K562 (cell line): ENCODE data around the gene ZNF350. TPM values are rescaled to one million over a fixed set of nuclear protein-coding genes. Genes with fewer than 3 reads are reported as not detected.

Source experiments
- ATAC-seq: fragments of 200-7000 bp; cut with Tn5 transposase; 3 replicates; pipeline ENCODE4 v1.9.1; 2020; ENCODE audit warnings: moderate library complexity
- BruUV-seq: library from RNA; stranded (reverse); fragments of 400-500 nt; replicated peaks from 2 replicates; lab custom pipeline; 2021; lab: Mats Ljungman, UMichigan
- CTCF ChIA-PET: fragments of 300-600 bp; formaldehyde crosslinking; extraction: SDS; loops from one replicate; lab custom pipeline; 2021; ENCODE audit warnings: low intra/inter-chr PET ratio; lab: Yijun Ruan, JAX
- POLR2A ChIA-PET: fragments of 300-600, 350-650 bp; sonication (Branson Sonifier 250); formaldehyde crosslinking; extraction: SDS; loops from one replicate; lab custom pipeline; 2021; ENCODE audit warnings: antibody characterized with exemption, inconsistent platforms; lab: Yijun Ruan, JAX
- DNase-seq, 4 experiments: peaks; one replicate each; pipeline versions ENCODE4 v3.0.0 to v3.0.0-alpha.2; 2011 to 2018; ENCODE audit warnings: low spot score in 3 of 4, mixed read lengths in 3 of 4; ENCODE audit errors: extremely low read depth in 1 of 4
- FAIRE-seq: peaks from 2 replicates; lab custom pipeline; 2011; peaks lifted over from hg19 to GRCh38; lab: Jason Lieb, UNC
- H2AFZ ChIP-seq: 2 replicates; pipeline ENCODE4 v1.6.0; 2011; ENCODE audit warnings: low read depth, low read length, control low read depth, inconsistent platforms
- H3K27ac ChIP-seq: fragments of 200-600 bp; 3 replicates; pipeline ENCODE4 v1.8.0; 2011; ENCODE audit warnings: low read depth, mild to moderate bottlenecking, control low read depth, inconsistent platforms, low read length, moderate library complexity, mixed read lengths; ENCODE audit errors: extremely low read depth
- H3K27me3 ChIP-seq, 2 experiments: fragments of 300-600 bp in 1 of 2; 2 replicates in 1 of 2; 3 replicates in 1 of 2; pipeline versions ENCODE4 v1.6.0 to v1.8.0; 2011; ENCODE audit warnings: inconsistent platforms in 2 of 2, low read length in 2 of 2, mild to moderate bottlenecking in 1 of 2, mixed read lengths in 1 of 2, moderate library complexity in 1 of 2; ENCODE audit not compliant: control insufficient read depth in 2 of 2, insufficient read depth in 2 of 2
- H3K36me3 ChIP-seq: fragments of 300-600 bp; 3 replicates; pipeline ENCODE4 v1.8.0; 2011; ENCODE audit warnings: mild to moderate bottlenecking, low read length, inconsistent platforms; ENCODE audit not compliant: control insufficient read depth, insufficient read depth
- H3K4me1 ChIP-seq, 2 experiments: fragments of 200-600 bp in 1 of 2; replicated peaks in 1 of 2; 2 replicates in 1 of 2; 3 replicates in 1 of 2; pipeline versions ENCODE4 v1.5.1 to v1.8.0; 2011; ENCODE audit warnings: inconsistent platforms in 2 of 2, low read length in 2 of 2, mild to moderate bottlenecking in 1 of 2, mixed read lengths in 1 of 2, moderate library complexity in 1 of 2; ENCODE audit not compliant: control insufficient read depth in 2 of 2, insufficient read depth in 2 of 2
- H3K4me2 ChIP-seq: 2 replicates; pipeline ENCODE4 v1.6.1; 2011; ENCODE audit warnings: low read length, control low read depth, inconsistent platforms, mixed read lengths; ENCODE audit not compliant: insufficient read depth
- H3K4me3 ChIP-seq: fragments of 200-600 bp; sonication (generic), shearing (Covaris generic); 2 replicates; pipeline ENCODE4 v1.5.1; 2016; ENCODE audit warnings: control low read depth, inconsistent platforms
- H3K79me2 ChIP-seq: fragments of 200-600 bp; 3 replicates; pipeline ENCODE4 v1.8.0; 2011; ENCODE audit warnings: low read length, inconsistent platforms; ENCODE audit not compliant: control insufficient read depth, insufficient read depth
- H3K9ac ChIP-seq, 2 experiments: 2 replicates each; pipeline versions ENCODE4 v1.6.0 to v1.6.1; 2011; ENCODE audit warnings: low read depth in 2 of 2, low read length in 2 of 2, control low read depth in 1 of 2, inconsistent platforms in 1 of 2, mild to moderate bottlenecking in 1 of 2, mixed read lengths in 1 of 2; ENCODE audit not compliant: insufficient read depth in 1 of 2
- H3K9me1 ChIP-seq: one replicate; pipeline ENCODE4 v1.6.0; 2011; ENCODE audit warnings: inconsistent platforms, mild to moderate bottlenecking, low read length, moderate library complexity; ENCODE audit not compliant: control insufficient read depth, insufficient read depth
- H3K9me3 ChIP-seq: replicated peaks from 2 replicates; pipeline ENCODE4 v1.5.1; 2011; ENCODE audit warnings: low read depth, low read length, inconsistent platforms; ENCODE audit not compliant: control insufficient read depth, insufficient read depth
- H4K20me1 ChIP-seq: replicated peaks from 2 replicates; pipeline ENCODE4 v1.6.1; 2011; ENCODE audit warnings: low read length, inconsistent platforms, mixed read lengths; ENCODE audit not compliant: control insufficient read depth, insufficient read depth
- CC2D1A ChIP-seq: fragments of 450-650 bp; IDR thresholded peaks from 2 replicates; pipeline ENCODE4 v1.6.1; 2017; ENCODE audit warnings: mild to moderate bottlenecking
- CREB3L1 ChIP-seq: fragments of 450-650 bp; IDR thresholded peaks from 2 replicates; pipeline ENCODE4 v1.6.1; 2014; ENCODE audit warnings: low read depth, mild to moderate bottlenecking, moderate library complexity, borderline replicate concordance
- EGR1 ChIP-seq: fragments of 450-650 bp; conservative IDR thresholded peaks from 2 replicates; pipeline ENCODE4 v1.6.1; 2017; ENCODE audit warnings: mild to moderate bottlenecking
- EWSR1 ChIP-seq: fragments of 450-650 bp; IDR thresholded peaks from 2 replicates; pipeline ENCODE4 v1.6.1; 2018; ENCODE audit warnings: borderline replicate concordance, mild to moderate bottlenecking, low read depth, moderate library complexity; ENCODE audit not compliant: partially characterized antibody
- HMGXB4 ChIP-seq: sonication (generic); formaldehyde crosslinking; IDR thresholded peaks from 2 replicates; pipeline ENCODE4 v1.8.1; 2023; ENCODE audit warnings: mild to moderate bottlenecking, missing genetic modification reagents
- L3MBTL2 ChIP-seq: fragments of 450-650 bp; IDR thresholded peaks from 2 replicates; pipeline ENCODE4 v1.6.1; 2016; ENCODE audit warnings: mild to moderate bottlenecking, moderate library complexity
- MED1 ChIP-seq: sonication (generic); formaldehyde crosslinking; IDR thresholded peaks from 2 replicates; pipeline ENCODE4 v1.8.1; 2023; ENCODE audit warnings: missing genetic modification reagents, borderline replicate concordance
- POLR2AphosphoS5 ChIP-seq: IDR thresholded peaks from 2 replicates; pipeline ENCODE4 v1.6.1; 2011; ENCODE audit warnings: mild to moderate bottlenecking, low read depth, low read length, moderate library complexity; ENCODE audit not compliant: control insufficient read depth, insufficient read depth
- RBFOX2 ChIP-seq: fragments of 200-400 bp; formaldehyde crosslinking; IDR thresholded peaks from 2 replicates; pipeline ENCODE4 v1.6.1; 2017; ENCODE audit warnings: low read depth, mild to moderate bottlenecking, low read length, moderate library complexity
- RUNX1 ChIP-seq: sonication (generic); IDR thresholded peaks from 2 replicates; pipeline ENCODE4 v1.6.1; 2016; ENCODE audit warnings: antibody characterized with exemption, low read depth
- SRSF9 ChIP-seq: fragments of 200-400 bp; formaldehyde crosslinking; IDR thresholded peaks from 2 replicates; pipeline ENCODE4 v1.6.1; 2017; ENCODE audit warnings: low read depth, low read length, borderline replicate concordance
- SUPT5H ChIP-seq: fragments of 450-650 bp; IDR thresholded peaks from 2 replicates; pipeline ENCODE4 v1.6.1; 2016
- TOE1 ChIP-seq, 2 experiments: fragments of 450-650 bp in 1 of 2; sonication (generic) in 1 of 2; formaldehyde crosslinking in 1 of 2; IDR thresholded peaks; 2 replicates each; pipeline versions ENCODE4 v1.7.1 to v1.8.0; 2016 to 2022; ENCODE audit warnings: borderline replicate concordance in 2 of 2, mild to moderate bottlenecking in 2 of 2, antibody characterized with exemption in 1 of 2, inconsistent platforms in 1 of 2, low read depth in 1 of 2, missing genetic modification reagents in 1 of 2, moderate library complexity in 1 of 2
- YBX1 ChIP-seq: fragments of 450-650 bp; IDR thresholded peaks from 2 replicates; pipeline ENCODE4 v1.7.1; 2016; ENCODE audit warnings: mild to moderate bottlenecking
- ZNF224 ChIP-seq: sonication (generic); formaldehyde crosslinking; IDR thresholded peaks from 2 replicates; pipeline ENCODE4 v1.8.0; 2022; ENCODE audit warnings: mild to moderate bottlenecking, missing genetic modification reagents
- ZNF384 ChIP-seq: IDR thresholded peaks from 2 replicates; pipeline ENCODE4 v1.6.1; 2012; ENCODE audit warnings: low read depth, low read length, improper control_type of control experiment
- WGBS: fragments of 100-300 bp; shearing (Covaris generic); methylation state at CpG from one replicate; pipeline ENCODE4 v1.1.6; 2016; ENCODE audit warnings: low coverage, mixed read lengths; ENCODE audit not compliant: insufficient coverage; ENCODE audit errors: missing lambda C conversion rate; 5-methylcytosine and 5-hydroxymethylcytosine counted together
- in situ Hi-C: fragments of 300-500 bp; cut with MboI; formaldehyde crosslinking; loops from 4 replicates; pipeline ENCODE4 v1.15.0; 2018; ENCODE audit warnings: inconsistent platforms, mixed read lengths
- intact Hi-C: fragments of 100-400 bp; cut with micrococcal nuclease; formaldehyde crosslinking; loops from 2 replicates; pipeline ENCODE4 v1.14.2; 2022
- polyA plus RNA-seq, 8 experiments: library from polyadenylated mRNA; depleted of rRNA in 4 of 8; stranded (reverse) in 5 of 8; unstranded in 3 of 8; fragments of >200 nt; fragmentation: Nextera tagmentation in 2 of 8; fragmentation: Illumina TruSeq in 1 of 8; extraction: Ambion mirVana in 2 of 8; extraction: Trizol in 1 of 8; gene quantifications; 2 replicates each; pipeline versions ENCODE4 v1.2.1 to v1.2.3, GENCODE V29; 2011 to 2014; ENCODE audit warnings: inconsistent platforms in 1 of 8, missing spikeins in 1 of 8
- total RNA-seq, 7 experiments: library from RNA; depleted of rRNA in 6 of 7; stranded (reverse); fragments of >200 nt in 6 of 7; fragmentation: Illumina TruSeq in 2 of 7; extraction: Trizol in 2 of 7; gene quantifications; 2 replicates each; pipeline versions ENCODE4 v1.2.1 to v1.2.3, GENCODE V29; 2011 to 2021; ENCODE audit warnings: low replicate concordance in 1 of 7
- TF ChIP-seq, protein P1 (sequence below): fragments of 450-650 bp; formaldehyde crosslinking; conservative IDR thresholded peaks from 2 replicates; pipeline ENCODE4 v1.4.0; 2022; ENCODE audit warnings: mild to moderate bottlenecking, missing genetic modification characterization

The ZNF350 gene
- total and polyA plus RNA-seq, 9 of the 15 experiments (the other 6 are each of a cell fraction or from before 2014, with no cell fraction given) = 1.7 to 4.8 (median 2.9) TPM

DNA sequence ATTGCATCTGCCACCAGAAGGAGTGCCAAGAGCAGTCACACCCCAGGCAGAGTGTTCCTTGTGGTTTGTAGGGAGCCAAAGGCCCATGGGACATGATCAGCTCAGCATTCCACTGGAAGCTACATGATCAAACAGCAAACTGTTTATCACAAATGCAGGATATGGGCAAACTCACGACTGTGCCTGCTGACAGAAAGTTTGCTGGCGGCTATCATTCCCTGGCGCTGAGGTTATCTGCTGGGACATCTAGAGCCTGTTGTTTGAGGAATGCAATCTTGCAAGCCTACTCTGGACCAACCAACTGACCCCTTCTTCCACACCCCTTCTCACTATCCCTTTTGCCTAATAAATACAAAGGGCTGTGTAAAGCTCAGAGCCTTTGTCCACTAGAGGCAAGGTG lies 67.0 kb downstream of the ZNF350 start (continued):
- TF ChIP-seq CREB3L1 (no peak), MED1 (CRISPR knock-in tag) (no peak), RBFOX2 (no peak), EWSR1 (no peak)

DNA sequence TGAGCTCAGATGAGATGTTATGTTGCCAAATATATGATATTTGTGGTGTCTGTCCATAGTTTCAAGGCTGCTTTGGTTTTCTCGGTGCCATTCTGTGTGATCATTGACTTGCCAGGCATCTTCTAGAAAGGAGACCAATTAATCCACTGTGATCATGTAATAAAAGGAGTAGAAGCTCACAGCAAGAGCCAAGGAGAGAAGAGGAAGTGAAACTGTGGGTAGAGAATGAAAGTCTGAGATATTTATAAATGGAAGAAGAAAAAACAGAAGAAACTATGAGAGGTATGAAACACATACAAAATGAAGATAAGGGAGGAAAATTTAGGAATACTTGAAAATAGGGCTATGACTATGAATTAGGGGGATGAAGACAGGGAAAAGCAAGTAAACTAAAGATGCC lies 70.5 kb downstream of the ZNF350 start:
- H3K4me1 ChIP-seq = no peaks in the 10 kb centered on the region
- H3K27me3 ChIP-seq = no peaks in the 10 kb centered on the region
- H3K79me2 ChIP-seq = no peaks in the 10 kb centered on the region
- no peaks in the 10 kb centered on the region for H3K36me3 ChIP-seq
- H3K9ac ChIP-seq = no peak overlapping the region
- H3K4me2 ChIP-seq = no peak overlapping the region
- WGBS = 0% methylated on average over 1 of the region's 1 CpG
- DNase-seq = no peak
- no peak overlapping the region for H2AFZ ChIP-seq
- FAIRE-seq = no peak
- peaks cover 14% of the 10 kb centered on the region for H3K9me3 ChIP-seq
- H3K27ac ChIP-seq = no peak overlapping the region
- POLR2A ChIA-PET = interaction anchor here (0.6 kb wide), 1 partner anchor 21 kb away, joined by 3 read pairs; no protein-coding TSS in a partner anchor
- H4K20me1 ChIP-seq = no peaks in the 10 kb centered on the region
- no peak for ATAC-seq
- H3K4me3 ChIP-seq = no peak overlapping the region
- intact Hi-C loops = no loop called here
- CTCF ChIA-PET = no interaction called here
- in situ Hi-C loops = no loop called here
- no peaks in the 10 kb centered on the region for H3K9me1 ChIP-seq
- no TSS peak for BruUV-seq
- TF ChIP-seq CC2D1A (no peak), L3MBTL2 (no peak), ZNF384 (no peak), RUNX1 (no peak), YBX1 (no peak), ZNF224 (CRISPR knock-in tag) (no peak), SUPT5H (no peak), TOE1 (IDR thresholded peaks at IDR 0.05; ENCODE audit: borderline replicate concordance) (no peak), TOE1 (CRISPR knock-in tag; IDR thresholded peaks at IDR 0.05; ENCODE audit: borderline replicate concordance, low read depth) (no peak), SRSF9 (no peak), HMGXB4 (CRISPR knock-in tag) (no peak), POLR2AphosphoS5 (no peak), EGR1 (no peak)
- TF ChIP-seq, protein P1, sequence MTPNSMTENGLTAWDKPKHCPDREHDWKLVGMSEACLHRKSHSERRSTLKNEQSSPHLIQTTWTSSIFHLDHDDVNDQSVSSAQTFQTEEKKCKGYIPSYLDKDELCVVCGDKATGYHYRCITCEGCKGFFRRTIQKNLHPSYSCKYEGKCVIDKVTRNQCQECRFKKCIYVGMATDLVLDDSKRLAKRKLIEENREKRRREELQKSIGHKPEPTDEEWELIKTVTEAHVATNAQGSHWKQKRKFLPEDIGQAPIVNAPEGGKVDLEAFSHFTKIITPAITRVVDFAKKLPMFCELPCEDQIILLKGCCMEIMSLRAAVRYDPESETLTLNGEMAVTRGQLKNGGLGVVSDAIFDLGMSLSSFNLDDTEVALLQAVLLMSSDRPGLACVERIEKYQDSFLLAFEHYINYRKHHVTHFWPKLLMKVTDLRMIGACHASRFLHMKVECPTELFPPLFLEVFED (CRISPR knock-in tag) = no peak
